GM12878 (cell line): Measurements from ENCODE around the gene ZNF879. TPM values are rescaled to one million over a fixed set of nuclear protein-coding genes. Genes with fewer than 3 reads are reported as not detected.

Experiments
- ATAC-seq: fragments of 200-7000 bp; cut with Tn5 transposase; 3 replicates; pipeline ENCODE4 v1.9.1; 2020; ENCODE audit warnings: mild to moderate bottlenecking, moderate library complexity
- BruUV-seq: library from RNA; stranded (reverse); fragments of 400-500 nt; replicated peaks from 2 replicates; lab custom pipeline; 2021; lab: Mats Ljungman, UMichigan
- CTCF ChIA-PET: fragments of 300-600 bp; sonication (Branson Sonifier 250); formaldehyde crosslinking; extraction: SDS; loops from one replicate; lab custom pipeline; 2021; ENCODE audit warnings: inconsistent platforms; lab: Yijun Ruan, JAX
- POLR2A ChIA-PET: fragments of 350-600 bp; formaldehyde crosslinking; extraction: SDS; loops from one replicate; lab custom pipeline; 2021; ENCODE audit warnings: inconsistent platforms; lab: Charles Lee
- RAD21 ChIA-PET: fragments of 300-600 bp; sonication (Branson Sonifier 250); formaldehyde crosslinking; loops from one replicate; lab custom pipeline; 2023; ENCODE audit warnings: antibody characterized with exemption; ENCODE audit not compliant: unreplicated experiment; lab: Charles Lee
- SMC1A ChIA-PET: fragments of 300-600 bp; sonication (Branson Sonifier 250); formaldehyde crosslinking; loops from one replicate; lab custom pipeline; 2023; ENCODE audit not compliant: unreplicated experiment, uncharacterized antibody; lab: Charles Lee
- DNase-seq: peaks from one replicate; pipeline ENCODE4 v3.0.0-alpha.2; 2011; ENCODE audit warnings: low read depth, low spot score
- FAIRE-seq: peaks from 3 replicates; lab custom pipeline; 2011; peaks lifted over from hg19 to GRCh38; lab: Jason Lieb, UNC
- H2AFZ ChIP-seq: 2 replicates; pipeline ENCODE4 v1.6.0; 2011; ENCODE audit warnings: low read depth, low read length, control low read depth; ENCODE audit not compliant: control insufficient read depth
- H3K27ac ChIP-seq: 2 replicates; pipeline ENCODE4 v1.5.1; 2011; ENCODE audit warnings: control low read depth; ENCODE audit not compliant: control insufficient read depth, insufficient read depth
- H3K27me3 ChIP-seq, 2 experiments: replicated peaks in 1 of 2; 2 replicates each; pipeline versions ENCODE4 v1.6.0 to v1.6.1; 2011; ENCODE audit warnings: low read length in 1 of 2; ENCODE audit not compliant: control insufficient read depth in 2 of 2, insufficient read depth in 2 of 2
- H3K36me3 ChIP-seq, 2 experiments: 2 replicates each; pipeline ENCODE4 v1.5.1; 2011; ENCODE audit warnings: low read length in 1 of 2; ENCODE audit not compliant: control insufficient read depth in 2 of 2, insufficient read depth in 2 of 2
- H3K4me1 ChIP-seq: 2 replicates; pipeline ENCODE4 v1.6.1; 2011; ENCODE audit warnings: mild to moderate bottlenecking, low read length, moderate library complexity, mixed read lengths; ENCODE audit not compliant: control insufficient read depth, insufficient read depth
- H3K4me2 ChIP-seq: 2 replicates; pipeline ENCODE4 v1.6.0; 2011; ENCODE audit warnings: control low read depth; ENCODE audit not compliant: control insufficient read depth, insufficient read depth
- H3K4me3 ChIP-seq: fragments of 200-600 bp; sonication (generic); 2 replicates; pipeline ENCODE4 v1.5.1; 2016
- H3K79me2 ChIP-seq: 2 replicates; pipeline ENCODE4 v1.6.0; 2011; ENCODE audit warnings: low read length; ENCODE audit not compliant: control insufficient read depth, insufficient read depth
- H3K9ac ChIP-seq: 2 replicates; pipeline ENCODE4 v1.8.0; 2011; ENCODE audit warnings: low read length, control low read depth, mixed read lengths; ENCODE audit not compliant: control insufficient read depth, insufficient read depth
- H3K9me3 ChIP-seq: replicated peaks from 3 replicates; pipeline ENCODE4 v1.5.1; 2011; ENCODE audit warnings: mild to moderate bottlenecking, low read length; ENCODE audit not compliant: control insufficient read depth, insufficient read depth
- H4K20me1 ChIP-seq: 2 replicates; pipeline ENCODE4 v1.6.0; 2011; ENCODE audit not compliant: control insufficient read depth, insufficient read depth
- ASH2L ChIP-seq: fragments of 300-600, 200-600 bp; sonication (generic); IDR thresholded peaks from 2 replicates; pipeline ENCODE4 v1.6.1; 2017; ENCODE audit warnings: low read depth, mild to moderate bottlenecking, borderline replicate concordance
- BRCA1 ChIP-seq: IDR thresholded peaks from 2 replicates; pipeline ENCODE4 v1.6.1; 2011; ENCODE audit warnings: low read depth, low read length, improper control_type of control experiment
- CEBPB ChIP-seq, 2 experiments: fragments of 150-350 bp in 1 of 2; IDR thresholded peaks; 2 replicates each; pipeline ENCODE4 v1.6.1; 2012 to 2014; ENCODE audit warnings: low read depth in 2 of 2, low read length in 2 of 2, borderline replicate concordance in 1 of 2, inconsistent platforms in 1 of 2
- CHD1 ChIP-seq: IDR thresholded peaks from 2 replicates; pipeline ENCODE4 v1.6.1; 2012; ENCODE audit warnings: low read depth, low read length, improper control_type of control experiment
- EED ChIP-seq: sonication (generic); IDR thresholded peaks from 2 replicates; pipeline ENCODE4 v1.6.1; 2016; ENCODE audit warnings: antibody characterized with exemption, low read depth
- EGR1 ChIP-seq, 2 experiments: IDR thresholded peaks; 1 replicate in 1 of 2; 2 replicates in 1 of 2; pipeline ENCODE4 v1.6.1; 2011 to 2012; ENCODE audit warnings: low read depth in 2 of 2, low read length in 2 of 2, borderline replicate concordance in 1 of 2, mild to moderate bottlenecking in 1 of 2, moderate library complexity in 1 of 2
- FOS ChIP-seq: IDR thresholded peaks from 3 replicates; pipeline ENCODE4 v1.6.1; 2011; ENCODE audit warnings: borderline replicate concordance; ENCODE audit not compliant: insufficient read length; ENCODE audit errors: extremely low read depth
- FOXK2 ChIP-seq: fragments of 450-650 bp; IDR thresholded peaks from 2 replicates; pipeline ENCODE4 v1.6.1; 2017; ENCODE audit warnings: mild to moderate bottlenecking, moderate library complexity
- HDGF ChIP-seq: fragments of 450-650 bp; IDR thresholded peaks from 2 replicates; pipeline ENCODE4 v1.6.1; 2016; ENCODE audit warnings: antibody characterized with exemption
- NFIC ChIP-seq: IDR thresholded peaks from 2 replicates; pipeline ENCODE4 v1.6.1; 2012; ENCODE audit warnings: low read depth, mild to moderate bottlenecking, inconsistent platforms, low read length, moderate library complexity
- RBBP5 ChIP-seq: fragments of 200-600 bp; sonication (generic); conservative IDR thresholded peaks from 2 replicates; pipeline ENCODE4 v1.6.1; 2016
- SMARCA5 ChIP-seq: fragments of 450-650 bp; IDR thresholded peaks from 2 replicates; pipeline ENCODE4 v1.6.1; 2017; ENCODE audit warnings: mild to moderate bottlenecking
- TAF1 ChIP-seq: IDR thresholded peaks from 2 replicates; pipeline ENCODE4 v1.6.1; 2011; ENCODE audit warnings: mild to moderate bottlenecking, low read depth, low read length, borderline replicate concordance
- TBL1XR1 ChIP-seq: IDR thresholded peaks from 2 replicates; pipeline ENCODE4 v1.6.1; 2012; ENCODE audit warnings: low read depth, low read length, improper control_type of control experiment
- TCF7 ChIP-seq: IDR thresholded peaks from 2 replicates; pipeline ENCODE4 v1.6.1; 2014; ENCODE audit warnings: antibody characterized with exemption, borderline replicate concordance
- ZBED1 ChIP-seq: IDR thresholded peaks from 2 replicates; pipeline ENCODE4 v1.6.1; 2016; ENCODE audit warnings: borderline replicate concordance
- ZNF384 ChIP-seq: IDR thresholded peaks from 2 replicates; pipeline ENCODE4 v1.6.1; 2012; ENCODE audit warnings: low read depth, mild to moderate bottlenecking, low read length, improper control_type of control experiment, borderline replicate concordance
- ZZZ3 ChIP-seq: IDR thresholded peaks from 2 replicates; pipeline ENCODE4 v1.6.1; 2011; ENCODE audit warnings: low read depth; ENCODE audit not compliant: control insufficient read depth, insufficient read length
- WGBS: methylation state at CpG from one replicate; pipeline ENCODE4 v1.1.6; 2016; ENCODE audit warnings: low lambda C conversion rate; ENCODE audit not compliant: insufficient replicate concordance, insufficient coverage; ENCODE audit errors: missing lambda C conversion rate; 5-methylcytosine and 5-hydroxymethylcytosine counted together
- in situ Hi-C: fragments of 300-500 bp; cut with MboI; formaldehyde crosslinking; loops from 9 replicates; pipeline ENCODE4 v1.14.3; 2018; ENCODE audit warnings: mixed read lengths
- intact Hi-C: fragments of 100-400 bp; cut with micrococcal nuclease; formaldehyde crosslinking; loops from one replicate; pipeline ENCODE4 v1.14.2; 2022; ENCODE audit not compliant: unreplicated experiment
- polyA plus RNA-seq, 11 experiments: library from polyadenylated mRNA; depleted of rRNA in 4 of 11; unstranded in 6 of 11; stranded (reverse) in 5 of 11; fragments of >200 nt; fragmentation: Nextera tagmentation in 4 of 11; fragmentation: Illumina TruSeq in 1 of 11; extraction: Ambion mirVana in 4 of 11; extraction: Trizol in 1 of 11; gene quantifications; 1 replicate in 1 of 11; 2 replicates in 10 of 11; pipeline versions ENCODE4 v1.2.1 to v1.2.3, GENCODE V29; 2011 to 2016; ENCODE audit warnings: inconsistent platforms in 2 of 11, missing spikeins in 2 of 11, low read depth in 1 of 11
- total RNA-seq, 4 experiments: library from RNA; depleted of rRNA in 3 of 4; stranded (reverse); fragments of >200 nt in 3 of 4; fragmentation: Illumina TruSeq in 1 of 4; extraction: Trizol in 1 of 4; gene quantifications; 2 replicates each; pipeline versions ENCODE4 v1.2.1 to v1.2.3, GENCODE V29; 2013 to 2021
- TF ChIP-seq, protein P1 (sequence below): IDR thresholded peaks from 2 replicates; pipeline ENCODE4 v1.6.1; 2012; ENCODE audit warnings: mild to moderate bottlenecking, low read depth, low read length
- TF ChIP-seq, protein P2 (sequence below): fragments of 450-650 bp; IDR thresholded peaks from 2 replicates; pipeline ENCODE4 v1.6.1; 2017; ENCODE audit warnings: mild to moderate bottlenecking, low read depth, inconsistent platforms; ENCODE audit not compliant: poor library complexity, severe bottlenecking

ZNF879 gene
- total and polyA plus RNA-seq, 10 of the 15 experiments (the other 5 are each of a cell fraction or from before 2014, with no cell fraction given): 0.03 TPM; not detected in 9

DNA sequence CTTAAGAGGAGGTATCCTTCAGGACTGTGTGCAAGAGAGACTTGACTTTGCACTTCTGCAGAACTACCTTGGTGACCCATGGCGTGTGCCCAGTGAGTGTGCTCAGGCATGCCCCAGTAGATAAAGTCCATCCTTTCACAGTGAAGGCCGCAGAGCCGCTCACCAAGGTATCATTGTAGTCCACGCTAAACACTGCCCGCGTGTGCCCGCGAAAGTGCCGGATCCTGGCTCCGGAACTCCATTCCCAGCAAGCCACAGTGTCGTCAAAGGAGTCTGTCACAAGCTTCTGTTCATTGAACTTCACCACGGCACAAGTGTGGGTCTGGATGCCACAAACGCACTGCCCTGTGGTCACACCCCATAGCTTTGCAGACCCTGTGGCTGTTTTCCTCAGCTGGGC is 25.2 kb upstream of the ZNF879 start:
- no peaks in the 10 kb centered on the region for H3K79me2 ChIP-seq
- H3K27me3 ChIP-seq: no peaks in the 10 kb centered on the region
- no peak overlapping the region for H2AFZ ChIP-seq
- no peak overlapping the region for H3K4me2 ChIP-seq
- H3K9me3 ChIP-seq: no peaks in the 10 kb centered on the region; the same call in 2 of the 3 replicates
- no peaks in the 10 kb centered on the region for H4K20me1 ChIP-seq
- TF ChIP-seq ZZZ3 (no peak), FOXK2 (no peak), EGR1 (IDR thresholded peaks at IDR 0.05; ENCODE audit: borderline replicate concordance in 1 of 2, low read depth in 2 of 2, low read length in 2 of 2) (no peak), ASH2L (no peak), HDGF (no peak), ZBED1 (no peak), ZNF384 (no peak), EED (no peak), RBBP5 (no peak), CEBPB (IDR thresholded peaks at IDR 0.05; ENCODE audit: borderline replicate concordance in 1 of 2, low read depth in 2 of 2, low read length in 2 of 2) (no peak), BRCA1 (no peak), TBL1XR1 (no peak), FOS (no peak), TAF1 (no peak), TCF7 (no peak), NFIC (no peak), CHD1 (no peak), SMARCA5 (no peak)
- TF ChIP-seq, protein P1, sequence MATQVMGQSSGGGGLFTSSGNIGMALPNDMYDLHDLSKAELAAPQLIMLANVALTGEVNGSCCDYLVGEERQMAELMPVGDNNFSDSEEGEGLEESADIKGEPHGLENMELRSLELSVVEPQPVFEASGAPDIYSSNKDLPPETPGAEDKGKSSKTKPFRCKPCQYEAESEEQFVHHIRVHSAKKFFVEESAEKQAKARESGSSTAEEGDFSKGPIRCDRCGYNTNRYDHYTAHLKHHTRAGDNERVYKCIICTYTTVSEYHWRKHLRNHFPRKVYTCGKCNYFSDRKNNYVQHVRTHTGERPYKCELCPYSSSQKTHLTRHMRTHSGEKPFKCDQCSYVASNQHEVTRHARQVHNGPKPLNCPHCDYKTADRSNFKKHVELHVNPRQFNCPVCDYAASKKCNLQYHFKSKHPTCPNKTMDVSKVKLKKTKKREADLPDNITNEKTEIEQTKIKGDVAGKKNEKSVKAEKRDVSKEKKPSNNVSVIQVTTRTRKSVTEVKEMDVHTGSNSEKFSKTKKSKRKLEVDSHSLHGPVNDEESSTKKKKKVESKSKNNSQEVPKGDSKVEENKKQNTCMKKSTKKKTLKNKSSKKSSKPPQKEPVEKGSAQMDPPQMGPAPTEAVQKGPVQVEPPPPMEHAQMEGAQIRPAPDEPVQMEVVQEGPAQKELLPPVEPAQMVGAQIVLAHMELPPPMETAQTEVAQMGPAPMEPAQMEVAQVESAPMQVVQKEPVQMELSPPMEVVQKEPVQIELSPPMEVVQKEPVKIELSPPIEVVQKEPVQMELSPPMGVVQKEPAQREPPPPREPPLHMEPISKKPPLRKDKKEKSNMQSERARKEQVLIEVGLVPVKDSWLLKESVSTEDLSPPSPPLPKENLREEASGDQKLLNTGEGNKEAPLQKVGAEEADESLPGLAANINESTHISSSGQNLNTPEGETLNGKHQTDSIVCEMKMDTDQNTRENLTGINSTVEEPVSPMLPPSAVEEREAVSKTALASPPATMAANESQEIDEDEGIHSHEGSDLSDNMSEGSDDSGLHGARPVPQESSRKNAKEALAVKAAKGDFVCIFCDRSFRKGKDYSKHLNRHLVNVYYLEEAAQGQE: no peak
- TF ChIP-seq, protein P2, sequence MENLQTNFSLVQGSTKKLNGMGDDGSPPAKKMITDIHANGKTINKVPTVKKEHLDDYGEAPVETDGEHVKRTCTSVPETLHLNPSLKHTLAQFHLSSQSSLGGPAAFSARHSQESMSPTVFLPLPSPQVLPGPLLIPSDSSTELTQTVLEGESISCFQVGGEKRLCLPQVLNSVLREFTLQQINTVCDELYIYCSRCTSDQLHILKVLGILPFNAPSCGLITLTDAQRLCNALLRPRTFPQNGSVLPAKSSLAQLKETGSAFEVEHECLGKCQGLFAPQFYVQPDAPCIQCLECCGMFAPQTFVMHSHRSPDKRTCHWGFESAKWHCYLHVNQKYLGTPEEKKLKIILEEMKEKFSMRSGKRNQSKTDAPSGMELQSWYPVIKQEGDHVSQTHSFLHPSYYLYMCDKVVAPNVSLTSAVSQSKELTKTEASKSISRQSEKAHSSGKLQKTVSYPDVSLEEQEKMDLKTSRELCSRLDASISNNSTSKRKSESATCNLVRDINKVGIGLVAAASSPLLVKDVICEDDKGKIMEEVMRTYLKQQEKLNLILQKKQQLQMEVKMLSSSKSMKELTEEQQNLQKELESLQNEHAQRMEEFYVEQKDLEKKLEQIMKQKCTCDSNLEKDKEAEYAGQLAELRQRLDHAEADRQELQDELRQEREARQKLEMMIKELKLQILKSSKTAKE: no peak
- in situ Hi-C loops (no loop called here), intact Hi-C loops (no loop called here)
- DNase-seq (no peak), FAIRE-seq (no peak), ATAC-seq (no peak)
- WGBS: 52% methylated on average over 13 of the region's 13 CpGs
- CTCF ChIA-PET: no interaction called here
- H3K27ac ChIP-seq: no peak overlapping the region
- RAD21 ChIA-PET: no interaction called here
- POLR2A ChIA-PET: no interaction called here
- SMC1A ChIA-PET: no interaction called here
- BruUV-seq: no TSS peak
- H3K9ac ChIP-seq: no peak overlapping the region
- H3K4me3 ChIP-seq: no peak overlapping the region
- H3K4me1 ChIP-seq: no peaks in the 10 kb centered on the region
- no peaks in the 10 kb centered on the region for H3K36me3 ChIP-seq
